HEK293 (cell line): ENCODE results near the gene CPA4.

Source experiments
- CTCF ChIP-seq: fragments of 450-650 bp; formaldehyde crosslinking; IDR thresholded peaks from 2 replicates; pipeline ENCODE4 v1.5.1; 2016; ENCODE audit warnings: missing biosample characterization, missing genetic modification characterization
- GLI2 ChIP-seq: fragments of 450-650 bp; formaldehyde crosslinking; IDR thresholded peaks from 2 replicates; pipeline ENCODE4; 2017; ENCODE audit warnings: missing biosample characterization, missing genetic modification characterization, low read depth, borderline replicate concordance
- PBX3 ChIP-seq: sonication (generic); formaldehyde crosslinking; IDR thresholded peaks from 2 replicates; pipeline ENCODE4 v1.8.1; 2022; ENCODE audit warnings: mild to moderate bottlenecking, moderate library complexity, missing genetic modification reagents
- YY1 ChIP-seq: fragments of 450-650 bp; formaldehyde crosslinking; IDR thresholded peaks from 2 replicates; pipeline ENCODE4 v1.5.1; 2018; ENCODE audit warnings: missing biosample characterization, missing genetic modification characterization
- ZFP3 ChIP-seq: fragments of 450-650 bp; formaldehyde crosslinking; IDR thresholded peaks from 2 replicates; pipeline ENCODE4 v1.5.1; 2016; ENCODE audit warnings: low read depth, missing biosample characterization, missing genetic modification characterization
- ZNF121 ChIP-seq: fragments of 450-650 bp; formaldehyde crosslinking; IDR thresholded peaks from 2 replicates; pipeline ENCODE4 v1.5.1; 2016; ENCODE audit warnings: missing biosample characterization, missing genetic modification characterization
- ZNF146 ChIP-seq: fragments of 450-650 bp; formaldehyde crosslinking; IDR thresholded peaks from 2 replicates; pipeline ENCODE4 v1.5.1; 2016; ENCODE audit warnings: missing biosample characterization, missing genetic modification characterization
- ZNF274 ChIP-seq, 2 experiments: fragments of 200-500 bp in 1 of 2; fragments of 450-650 bp in 1 of 2; sonication (Bioruptor generic) in 1 of 2; formaldehyde crosslinking in 1 of 2; IDR thresholded peaks; 2 replicates each; pipeline versions ENCODE4 v1.5.1 to v1.6.1; 2014 to 2016; ENCODE audit warnings: borderline replicate concordance in 1 of 2, inconsistent platforms in 1 of 2, low read length in 1 of 2, missing biosample characterization in 1 of 2, missing genetic modification characterization in 1 of 2
- ZNF311 ChIP-seq: fragments of 450-650 bp; formaldehyde crosslinking; IDR thresholded peaks from 2 replicates; pipeline ENCODE4 v1.5.1; 2017; ENCODE audit warnings: missing biosample characterization, missing genetic modification characterization, borderline replicate concordance
- ZNF624 ChIP-seq: fragments of 450-650 bp; formaldehyde crosslinking; IDR thresholded peaks from 2 replicates; pipeline ENCODE4 v1.5.1; 2017; ENCODE audit warnings: missing biosample characterization, missing genetic modification characterization
- ZSCAN4 ChIP-seq: fragments of 450-650 bp; formaldehyde crosslinking; IDR thresholded peaks from 2 replicates; pipeline ENCODE4 v1.5.1; 2017; ENCODE audit warnings: missing biosample characterization, missing genetic modification characterization

- TF ChIP-seq ZNF274 (IDR thresholded peaks at IDR 0.05; ENCODE audit: low read length) (no peak), ZNF274 (tag by site-specific recombination; IDR thresholded peaks at IDR 0.05; ENCODE audit: borderline replicate concordance) (no peak), ZNF311 (tag by site-specific recombination) (no peak), ZFP3 (tag by site-specific recombination) (no peak), PBX3 (no peak), CTCF (no peak), ZSCAN4 (no peak), ZNF146 (no peak), GLI2 (no peak), ZNF121 (tag by site-specific recombination) (no peak), YY1 (tag by site-specific recombination) (no peak), ZNF624 (tag by site-specific recombination) (no peak)
These were observed 21.8 kb upstream of the CPA4 start for GRCh38 chr7:130270947-130271800.
